Natural killer cell (primary cell): ENCODE measurements around the gene APBA2. TPM values are rescaled to one million over a fixed set of nuclear protein-coding genes. Genes with fewer than 3 reads are reported as not detected.

Experiments used
- ATAC-seq, 3 donors: fragments of 150-1000 bp in 2 of 3; fragments of 200-7000 bp in 1 of 3; cut with Tn5 transposase; 1 replicate in 1 of 3; 2 replicates in 2 of 3; pipeline ENCODE4 v1.10.0; 2021; ENCODE audit warnings: mild to moderate bottlenecking in 2 of 3, moderate library complexity in 2 of 3
- DNase-seq, 2 donors: peaks; one replicate each; pipeline versions ENCODE4 v3.0.0 to v3.0.0-alpha.2; 2013 to 2021; ENCODE audit warnings: mixed read lengths in 1 of 2
- H3K27ac ChIP-seq: one replicate; pipeline ENCODE4 v1.5.1; 2013; ENCODE audit warnings: mild to moderate bottlenecking, low read length
- H3K27me3 ChIP-seq: one replicate; pipeline ENCODE4 v1.6.1; 2013; ENCODE audit warnings: low read length; ENCODE audit not compliant: control insufficient read depth, insufficient read depth
- H3K36me3 ChIP-seq: one replicate; pipeline ENCODE4 v1.6.1; 2013; ENCODE audit warnings: low read length; ENCODE audit not compliant: control insufficient read depth, insufficient read depth
- H3K4me1 ChIP-seq: one replicate; pipeline ENCODE4 v1.6.1; 2013; ENCODE audit warnings: low read length; ENCODE audit not compliant: control insufficient read depth, insufficient read depth
- H3K4me3 ChIP-seq: one replicate; pipeline ENCODE4 v1.5.1; 2013; ENCODE audit warnings: low read length
- H3K9me3 ChIP-seq: one replicate; pipeline ENCODE4 v1.6.1; 2013; ENCODE audit warnings: low read length; ENCODE audit not compliant: control insufficient read depth, insufficient read depth
- H3K27ac Mint-ChIP-seq, 2 donors: one replicate each; pipeline ENCODE4 v1.8.0; 2022; ENCODE audit warnings: mild to moderate bottlenecking in 2 of 2, mixed read lengths in 2 of 2, moderate library complexity in 1 of 2
- H3K27me3 Mint-ChIP-seq, 2 donors: one replicate each; pipeline ENCODE4 v1.8.0; 2022; ENCODE audit warnings: low read depth in 2 of 2, mixed read lengths in 2 of 2
- H3K36me3 Mint-ChIP-seq: one replicate; pipeline ENCODE4 v1.8.0; 2022; ENCODE audit warnings: mixed read lengths
- H3K4me1 Mint-ChIP-seq, 2 donors: one replicate each; pipeline ENCODE4 v1.8.0; 2022; ENCODE audit warnings: mixed read lengths in 2 of 2
- H3K4me3 Mint-ChIP-seq: one replicate; pipeline ENCODE4 v1.8.0; 2022; ENCODE audit warnings: mild to moderate bottlenecking, moderate library complexity, mixed read lengths
- H3K9me3 Mint-ChIP-seq, 2 donors: one replicate each; pipeline ENCODE4 v1.8.0; 2022; ENCODE audit warnings: mixed read lengths in 2 of 2
- CTCF ChIP-seq: fragments of 200-600 bp; IDR thresholded peaks from one replicate; pipeline ENCODE4 v1.8.0; 2022; ENCODE audit warnings: antibody characterized with exemption
- WGBS: methylation state at CpG from one replicate; pipeline ENCODE4 v1.1.7; 2013; ENCODE audit warnings: missing lambda C conversion rate; ENCODE audit not compliant: insufficient coverage; 5-methylcytosine and 5-hydroxymethylcytosine counted together
- intact Hi-C: fragments of 100-400 bp; cut with micrococcal nuclease; formaldehyde crosslinking; loops from one replicate; pipeline ENCODE4 v1.14.2; 2022
- total RNA-seq, 4 donors: library from RNA; stranded (reverse); fragments of 120-200 nt in 1 of 4; gene quantifications; one replicate each; pipeline versions ENCODE4 v1.2.3 to v1.2.4, GENCODE V29; 2013 to 2022

APBA2 gene
- total RNA-seq, 3 donors from 2014 or later (not counting 1 experiment from before 2014, with no cell fraction given): 96.4 to 119 (median 97.9) TPM

- H3K4me3 Mint-ChIP-seq: peak overlapping the region; percentile 51
- 74% methylated on average over 6 of the region's 6 CpGs for WGBS
- intact Hi-C loops: loop anchor here (5.0 kb wide), 2 partner anchors 35 to 40 kb away; no protein-coding TSS in a partner anchor
- no peaks in the 10 kb centered on the region for H3K9me3 Mint-ChIP-seq
- peaks cover 56% of the 10 kb centered on the region for H3K4me1 ChIP-seq
- no peaks in the 10 kb centered on the region for H3K9me3 ChIP-seq
- H3K27ac Mint-ChIP-seq: peak overlapping the region; percentile 90 to 93
- no peak for ATAC-seq
- H3K27me3 Mint-ChIP-seq: no peaks in the 10 kb centered on the region
- no peaks in the 10 kb centered on the region for H3K36me3 Mint-ChIP-seq
- DNase-seq: no peak
- peaks cover 64 to 79% of the 10 kb centered on the region in 2 donors for H3K4me1 Mint-ChIP-seq
- no peak overlapping the region for H3K4me3 ChIP-seq
- no peaks in the 10 kb centered on the region for H3K27me3 ChIP-seq
- no peak for TF ChIP-seq CTCF
- no peaks in the 10 kb centered on the region for H3K36me3 ChIP-seq
- H3K27ac ChIP-seq: peak overlapping the region; percentile 85
These were observed 106.6 kb downstream of the APBA2 start for GRCh38 chr15:28992336-28992864.

GRCh38 chr15:28993051-28993719, 107.4 kb downstream of the APBA2 start:
- peaks cover 2% of the 10 kb centered on the region for H3K36me3 ChIP-seq
- intact Hi-C loops: loop anchor here (5.0 kb wide), 2 partner anchors 36 to 39 kb away; no protein-coding TSS in a partner anchor
- ATAC-seq (no peak), DNase-seq (no peak)
- no peak for TF ChIP-seq CTCF
- no peaks in the 10 kb centered on the region for H3K9me3 Mint-ChIP-seq
- H3K27ac Mint-ChIP-seq: peak overlapping the region; percentile 90 to 93
- H3K4me3 Mint-ChIP-seq: peak overlapping the region; percentile 74
- H3K27ac ChIP-seq: peak overlapping the region; percentile 85
- H3K4me1 ChIP-seq: peaks cover 56% of the 10 kb centered on the region
- no peaks in the 10 kb centered on the region for H3K27me3 Mint-ChIP-seq
- H3K4me1 Mint-ChIP-seq: peaks cover 65 to 81% of the 10 kb centered on the region in 2 donors
- no peak overlapping the region for H3K4me3 ChIP-seq
- no peaks in the 10 kb centered on the region for H3K9me3 ChIP-seq
- H3K36me3 Mint-ChIP-seq: no peaks in the 10 kb centered on the region
- no peaks in the 10 kb centered on the region for H3K27me3 ChIP-seq
- WGBS: 78% methylated on average over 12 of the region's 12 CpGs

- intact Hi-C loops: loop anchor here (2.0 to 5.0 kb wide), 4 partner anchors 36 to 57 kb away; no protein-coding TSS in a partner anchor
- H3K36me3 Mint-ChIP-seq: no peaks in the 10 kb centered on the region
- H3K4me3 Mint-ChIP-seq: peak overlapping the region; percentile 74
- H3K4me3 ChIP-seq: no peak overlapping the region
- peak overlapping the region; percentile 90 to 93 for H3K27ac Mint-ChIP-seq
- H3K27me3 ChIP-seq: no peaks in the 10 kb centered on the region
- ATAC-seq (peak in 1 of 3 donors; percentile 1), DNase-seq (no peak)
- 89% methylated on average over 7 of the region's 7 CpGs for WGBS
- TF ChIP-seq CTCF: no peak
- H3K9me3 Mint-ChIP-seq: no peaks in the 10 kb centered on the region
- H3K9me3 ChIP-seq: no peaks in the 10 kb centered on the region
- H3K27ac ChIP-seq: peak overlapping the region; percentile 85
- peaks cover 56% of the 10 kb centered on the region for H3K4me1 ChIP-seq
- H3K36me3 ChIP-seq: peaks cover 2% of the 10 kb centered on the region
- H3K27me3 Mint-ChIP-seq: no peaks in the 10 kb centered on the region
- H3K4me1 Mint-ChIP-seq: peaks cover 70 to 86% of the 10 kb centered on the region in 2 donors
These were observed 107.9 kb downstream of the APBA2 start for GRCh38 chr15:28993720-28994053.
